Suprapubic skin (tissue), 4 donors: ENCODE data around the gene THAP3.

Experiments
- CTCF ChIP-seq, 2 donors: fragments of 200-600 bp in 1 of 2; fragments of 450-650 bp in 1 of 2; sonication (generic) in 1 of 2; IDR thresholded peaks; one replicate each; pipeline ENCODE4 v1.5.1; 2016 to 2019; ENCODE audit warnings: antibody characterized with exemption in 2 of 2, mild to moderate bottlenecking in 1 of 2, moderate library complexity in 1 of 2
- EP300 ChIP-seq: sonication (generic); formaldehyde crosslinking; IDR thresholded peaks from one replicate; pipeline ENCODE4 v1.6.1; 2017; ENCODE audit warnings: antibody characterized with exemption
- POLR2A ChIP-seq, 2 donors: fragments of 450-650 bp; IDR thresholded peaks; one replicate each; pipeline ENCODE4 v1.6.1; 2017; ENCODE audit warnings: antibody characterized with exemption in 2 of 2, mild to moderate bottlenecking in 2 of 2, moderate library complexity in 2 of 2
- POLR2AphosphoS5 ChIP-seq, 3 donors: sonication (generic); formaldehyde crosslinking; IDR thresholded peaks; one replicate each; pipeline ENCODE4 v1.6.1; 2017; ENCODE audit warnings: antibody characterized with exemption in 3 of 3

- TF ChIP-seq POLR2AphosphoS5 (IDR thresholded peaks at IDR 0.05), result no peak
- no peak for TF ChIP-seq CTCF (IDR thresholded peaks at IDR 0.05)
- TF ChIP-seq POLR2A (IDR thresholded peaks at IDR 0.05), result no peak
- TF ChIP-seq EP300, result no peak
These were observed 2.1 kb upstream of the THAP3 start for GRCh38 chr1:6622396-6623152.
